K562 (cell line): ENCODE measurements around the gene IRF1. TPM values are rescaled to one million over a fixed set of nuclear protein-coding genes. Genes with fewer than 3 reads are reported as not detected.

Source experiments
- ATAC-seq: fragments of 200-7000 bp; cut with Tn5 transposase; 3 replicates; pipeline ENCODE4 v1.9.1; 2020; ENCODE audit warnings: moderate library complexity
- BruUV-seq: library from RNA; stranded (reverse); fragments of 400-500 nt; replicated peaks from 2 replicates; lab custom pipeline; 2021; lab: Mats Ljungman, UMichigan
- CTCF ChIA-PET: fragments of 300-600 bp; formaldehyde crosslinking; extraction: SDS; loops from one replicate; lab custom pipeline; 2021; ENCODE audit warnings: low intra/inter-chr PET ratio; lab: Yijun Ruan, JAX
- POLR2A ChIA-PET: fragments of 300-600, 350-650 bp; sonication (Branson Sonifier 250); formaldehyde crosslinking; extraction: SDS; loops from one replicate; lab custom pipeline; 2021; ENCODE audit warnings: antibody characterized with exemption, inconsistent platforms; lab: Yijun Ruan, JAX
- DNase-seq, 4 experiments: peaks; one replicate each; pipeline versions ENCODE4 v3.0.0 to v3.0.0-alpha.2; 2011 to 2018; ENCODE audit warnings: low spot score in 3 of 4, mixed read lengths in 3 of 4; ENCODE audit errors: extremely low read depth in 1 of 4
- FAIRE-seq: peaks from 2 replicates; lab custom pipeline; 2011; peaks lifted over from hg19 to GRCh38; lab: Jason Lieb, UNC
- H2AFZ ChIP-seq: 2 replicates; pipeline ENCODE4 v1.6.0; 2011; ENCODE audit warnings: low read depth, low read length, control low read depth, inconsistent platforms
- H3K27ac ChIP-seq: fragments of 200-600 bp; 3 replicates; pipeline ENCODE4 v1.8.0; 2011; ENCODE audit warnings: low read depth, mild to moderate bottlenecking, control low read depth, inconsistent platforms, low read length, moderate library complexity, mixed read lengths; ENCODE audit errors: extremely low read depth
- H3K27me3 ChIP-seq, 2 experiments: fragments of 300-600 bp in 1 of 2; 2 replicates in 1 of 2; 3 replicates in 1 of 2; pipeline versions ENCODE4 v1.6.0 to v1.8.0; 2011; ENCODE audit warnings: inconsistent platforms in 2 of 2, low read length in 2 of 2, mild to moderate bottlenecking in 1 of 2, mixed read lengths in 1 of 2, moderate library complexity in 1 of 2; ENCODE audit not compliant: control insufficient read depth in 2 of 2, insufficient read depth in 2 of 2
- H3K36me3 ChIP-seq: fragments of 300-600 bp; 3 replicates; pipeline ENCODE4 v1.8.0; 2011; ENCODE audit warnings: mild to moderate bottlenecking, low read length, inconsistent platforms; ENCODE audit not compliant: control insufficient read depth, insufficient read depth
- H3K4me1 ChIP-seq, 2 experiments: fragments of 200-600 bp in 1 of 2; replicated peaks in 1 of 2; 2 replicates in 1 of 2; 3 replicates in 1 of 2; pipeline versions ENCODE4 v1.5.1 to v1.8.0; 2011; ENCODE audit warnings: inconsistent platforms in 2 of 2, low read length in 2 of 2, mild to moderate bottlenecking in 1 of 2, mixed read lengths in 1 of 2, moderate library complexity in 1 of 2; ENCODE audit not compliant: control insufficient read depth in 2 of 2, insufficient read depth in 2 of 2
- H3K4me2 ChIP-seq: 2 replicates; pipeline ENCODE4 v1.6.1; 2011; ENCODE audit warnings: low read length, control low read depth, inconsistent platforms, mixed read lengths; ENCODE audit not compliant: insufficient read depth
- H3K4me3 ChIP-seq: fragments of 200-600 bp; sonication (generic), shearing (Covaris generic); 2 replicates; pipeline ENCODE4 v1.5.1; 2016; ENCODE audit warnings: control low read depth, inconsistent platforms
- H3K79me2 ChIP-seq: fragments of 200-600 bp; 3 replicates; pipeline ENCODE4 v1.8.0; 2011; ENCODE audit warnings: low read length, inconsistent platforms; ENCODE audit not compliant: control insufficient read depth, insufficient read depth
- H3K9ac ChIP-seq, 2 experiments: 2 replicates each; pipeline versions ENCODE4 v1.6.0 to v1.6.1; 2011; ENCODE audit warnings: low read depth in 2 of 2, low read length in 2 of 2, control low read depth in 1 of 2, inconsistent platforms in 1 of 2, mild to moderate bottlenecking in 1 of 2, mixed read lengths in 1 of 2; ENCODE audit not compliant: insufficient read depth in 1 of 2
- H3K9me1 ChIP-seq: one replicate; pipeline ENCODE4 v1.6.0; 2011; ENCODE audit warnings: inconsistent platforms, mild to moderate bottlenecking, low read length, moderate library complexity; ENCODE audit not compliant: control insufficient read depth, insufficient read depth
- H3K9me3 ChIP-seq: replicated peaks from 2 replicates; pipeline ENCODE4 v1.5.1; 2011; ENCODE audit warnings: low read depth, low read length, inconsistent platforms; ENCODE audit not compliant: control insufficient read depth, insufficient read depth
- H4K20me1 ChIP-seq: replicated peaks from 2 replicates; pipeline ENCODE4 v1.6.1; 2011; ENCODE audit warnings: low read length, inconsistent platforms, mixed read lengths; ENCODE audit not compliant: control insufficient read depth, insufficient read depth
- ETV6 ChIP-seq, 3 experiments: fragments of 150-350 bp in 1 of 3; sonication (generic) in 1 of 3; formaldehyde crosslinking in 1 of 3; IDR thresholded peaks; 2 replicates each; pipeline versions ENCODE4 v1.6.1 to v1.8.0; 2014 to 2022; ENCODE audit warnings: borderline replicate concordance in 2 of 3, low read depth in 2 of 3, antibody characterized with exemption in 1 of 3, low read length in 1 of 3, mild to moderate bottlenecking in 1 of 3, missing genetic modification reagents in 1 of 3
- GATAD2A ChIP-seq: fragments of 450-650 bp; IDR thresholded peaks from 2 replicates; pipeline ENCODE4 v1.6.1; 2017
- NFE2L1 ChIP-seq: fragments of 450-650 bp; IDR thresholded peaks from 2 replicates; pipeline ENCODE4 v1.6.1; 2016; ENCODE audit warnings: missing genetic modification characterization, low read depth, mild to moderate bottlenecking, missing compliant biosample characterization, moderate library complexity, borderline replicate concordance
- SMC3 ChIP-seq: conservative IDR thresholded peaks from 2 replicates; pipeline ENCODE4 v1.6.1; 2011; ENCODE audit warnings: low read depth, low read length, improper control_type of control experiment; ENCODE audit not compliant: insufficient read depth
- SNIP1 ChIP-seq: fragments of 450-650 bp; IDR thresholded peaks from 2 replicates; pipeline ENCODE4 v1.7.1; 2017; ENCODE audit warnings: low read depth, mild to moderate bottlenecking
- WGBS: fragments of 100-300 bp; shearing (Covaris generic); methylation state at CpG from one replicate; pipeline ENCODE4 v1.1.6; 2016; ENCODE audit warnings: low coverage, mixed read lengths; ENCODE audit not compliant: insufficient coverage; ENCODE audit errors: missing lambda C conversion rate; 5-methylcytosine and 5-hydroxymethylcytosine counted together
- in situ Hi-C: fragments of 300-500 bp; cut with MboI; formaldehyde crosslinking; loops from 4 replicates; pipeline ENCODE4 v1.15.0; 2018; ENCODE audit warnings: inconsistent platforms, mixed read lengths
- intact Hi-C: fragments of 100-400 bp; cut with micrococcal nuclease; formaldehyde crosslinking; loops from 2 replicates; pipeline ENCODE4 v1.14.2; 2022
- polyA plus RNA-seq, 8 experiments: library from polyadenylated mRNA; depleted of rRNA in 4 of 8; stranded (reverse) in 5 of 8; unstranded in 3 of 8; fragments of >200 nt; fragmentation: Nextera tagmentation in 2 of 8; fragmentation: Illumina TruSeq in 1 of 8; extraction: Ambion mirVana in 2 of 8; extraction: Trizol in 1 of 8; gene quantifications; 2 replicates each; pipeline versions ENCODE4 v1.2.1 to v1.2.3, GENCODE V29; 2011 to 2014; ENCODE audit warnings: inconsistent platforms in 1 of 8, missing spikeins in 1 of 8
- total RNA-seq, 7 experiments: library from RNA; depleted of rRNA in 6 of 7; stranded (reverse); fragments of >200 nt in 6 of 7; fragmentation: Illumina TruSeq in 2 of 7; extraction: Trizol in 2 of 7; gene quantifications; 2 replicates each; pipeline versions ENCODE4 v1.2.1 to v1.2.3, GENCODE V29; 2011 to 2021; ENCODE audit warnings: low replicate concordance in 1 of 7
- TF ChIP-seq, protein P1 (sequence below): sonication (generic); formaldehyde crosslinking; IDR thresholded peaks from 2 replicates; pipeline ENCODE4 v1.9.0; 2022; ENCODE audit warnings: mild to moderate bottlenecking, missing genetic modification reagents

IRF1 gene
- total and polyA plus RNA-seq, 9 of the 15 experiments (the other 6 are each of a cell fraction or from before 2014, with no cell fraction given) = 1.1 to 12.3 (median 5.9) TPM

DNA sequence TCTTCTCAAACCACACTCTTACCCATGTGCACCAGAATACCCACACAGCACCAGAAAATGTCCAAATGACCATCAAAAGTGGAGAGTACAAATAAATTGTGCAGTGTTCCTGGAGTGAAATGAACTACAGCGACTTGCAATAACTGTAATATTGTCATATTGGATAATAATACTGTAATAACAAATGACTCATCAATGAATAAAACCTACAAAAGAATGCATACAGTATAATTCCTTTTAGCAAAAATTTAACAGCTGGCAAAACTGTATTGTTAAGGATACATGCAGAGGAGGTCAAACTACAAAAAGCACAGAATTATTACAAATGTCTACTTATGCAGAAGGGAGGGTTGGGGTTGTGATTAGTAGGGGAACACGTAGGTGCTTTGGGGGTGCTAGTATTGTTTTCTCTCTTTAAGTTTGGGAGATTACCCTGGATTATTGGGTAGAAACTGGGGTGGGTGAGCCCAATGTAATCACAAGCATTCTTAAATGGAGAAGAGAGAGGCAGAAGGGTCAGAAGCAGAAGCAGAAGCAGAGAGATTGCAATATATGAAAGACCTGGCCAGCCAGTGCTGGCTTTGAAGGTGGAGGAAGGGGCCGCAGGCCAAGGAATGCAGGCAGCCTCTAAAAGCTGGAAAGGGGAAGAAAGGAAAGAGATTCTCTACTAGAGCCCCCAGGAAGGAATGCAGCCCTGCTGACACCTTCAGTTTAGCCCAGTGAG lies 21.8 kb downstream of the IRF1 start:
- Histone ChIP-seq H3K4me2 (no peak overlapping the region), H3K79me2 (no peaks in the 10 kb centered on the region), H3K9me1 (no peaks in the 10 kb centered on the region), H3K27me3 (no peaks in the 10 kb centered on the region), H3K4me1 (peaks cover 24 to 25% of the 10 kb centered on the region in 2 experiments), H3K27ac (no peak overlapping the region), H3K36me3 (no peaks in the 10 kb centered on the region), H4K20me1 (no peaks in the 10 kb centered on the region), H2AFZ (no peak overlapping the region), H3K4me3 (no peak overlapping the region), H3K9me3 (no peaks in the 10 kb centered on the region), H3K9ac (no peak overlapping the region)
- no TSS peak for BruUV-seq
- DNase-seq = no peak
- intact Hi-C loops = no loop called here
- no peak for ATAC-seq
- FAIRE-seq = no peak
- ChIA-PET POLR2A (interaction anchor here (1.4 to 4.0 kb wide), 4 partner anchors 9 to 43 kb away, joined by 4 to 40 read pairs (median 11); no protein-coding TSS in a partner anchor), CTCF (no interaction called here)
- WGBS = 60% methylated on average over 3 of the region's 3 CpGs
- TF ChIP-seq, protein P1, sequence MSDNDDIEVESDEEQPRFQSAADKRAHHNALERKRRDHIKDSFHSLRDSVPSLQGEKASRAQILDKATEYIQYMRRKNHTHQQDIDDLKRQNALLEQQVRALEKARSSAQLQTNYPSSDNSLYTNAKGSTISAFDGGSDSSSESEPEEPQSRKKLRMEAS (CRISPR knock-in tag) = no peak
- no peak for TF ChIP-seq ETV6 (IDR thresholded peaks at IDR 0.05; ENCODE audit: borderline replicate concordance in 1 of 2, low read depth in 2 of 2, low read length in 1 of 2)
- no peak for TF ChIP-seq ETV6 (CRISPR knock-in tag; IDR thresholded peaks at IDR 0.05; ENCODE audit: borderline replicate concordance)
- TF ChIP-seq SNIP1 = no peak
- no peak for TF ChIP-seq GATAD2A
- TF ChIP-seq SMC3 = no peak
- TF ChIP-seq NFE2L1 (tag) = no peak
- in situ Hi-C loops = no loop called here
